Hepatocyte (in vitro differentiated cells): ENCODE results near the gene PRIMA1. TPM values are rescaled to one million over a fixed set of nuclear protein-coding genes. Genes with fewer than 3 reads are reported as not detected.

ENCODE experiments used
- DNase-seq: peaks from one replicate; pipeline ENCODE4 v3.0.0-alpha.2; 2016; ENCODE audit warnings: low spot score
- H2AFZ ChIP-seq: fragments of 200-600 bp; sonication (generic); 2 replicates; pipeline ENCODE4 v1.6.0; 2016; ENCODE audit warnings: antibody characterized with exemption, mild to moderate bottlenecking
- H3K27ac ChIP-seq: fragments of 200-600 bp; sonication (generic); 2 replicates; pipeline ENCODE4 v1.5.1; 2016; ENCODE audit warnings: mild to moderate bottlenecking
- H3K27me3 ChIP-seq: fragments of 200-600 bp; sonication (generic); 2 replicates; pipeline ENCODE4 v1.6.1; 2016
- H3K36me3 ChIP-seq: fragments of 200-600 bp; sonication (generic); replicated peaks from 2 replicates; pipeline ENCODE4 v1.5.1; 2016; ENCODE audit warnings: low read depth; ENCODE audit not compliant: insufficient read depth
- H3K4me1 ChIP-seq: fragments of 200-600 bp; sonication (generic); 2 replicates; pipeline ENCODE4 v1.5.1; 2016; ENCODE audit warnings: mild to moderate bottlenecking, moderate library complexity; ENCODE audit not compliant: insufficient read depth
- H3K4me2 ChIP-seq: fragments of 200-600 bp; sonication (generic); 2 replicates; pipeline ENCODE4 v1.6.0; 2016
- H3K4me3 ChIP-seq: fragments of 200-600 bp; sonication (generic); 2 replicates; pipeline ENCODE4 v1.5.1; 2016; ENCODE audit warnings: mild to moderate bottlenecking
- H3K79me2 ChIP-seq: fragments of 200-600 bp; sonication (generic); 2 replicates; pipeline ENCODE4 v1.6.0; 2017; ENCODE audit warnings: mild to moderate bottlenecking
- H3K9me2 ChIP-seq: fragments of 200-600 bp; sonication (generic); replicated peaks from 2 replicates; pipeline ENCODE4 v1.6.0; 2017; ENCODE audit warnings: mild to moderate bottlenecking; ENCODE audit not compliant: insufficient read depth
- H3K9me3 ChIP-seq: fragments of 200-600 bp; sonication (generic); 2 replicates; pipeline ENCODE4 v1.5.1; 2016; ENCODE audit warnings: low read depth, mild to moderate bottlenecking
- H4K20me1 ChIP-seq: fragments of 200-600 bp; sonication (generic); 2 replicates; pipeline ENCODE4 v1.6.0; 2016; ENCODE audit warnings: mild to moderate bottlenecking; ENCODE audit not compliant: insufficient read depth, poor library complexity, severe bottlenecking
- EZH2 ChIP-seq: fragments of 200-600 bp; sonication (generic); IDR thresholded peaks from 2 replicates; pipeline ENCODE4 v1.6.1; 2016; ENCODE audit warnings: antibody characterized with exemption, mild to moderate bottlenecking, borderline replicate concordance
- EZH2phosphoT487 ChIP-seq: fragments of 200-600 bp; sonication (generic); IDR thresholded peaks from one replicate; pipeline ENCODE4 v1.6.1; 2018; ENCODE audit warnings: antibody characterized with exemption, mild to moderate bottlenecking, low read depth, moderate library complexity; ENCODE audit not compliant: unreplicated experiment, severe bottlenecking
- WGBS: methylation state at CpG from one replicate; pipeline ENCODE4 v1.1.6; 2016; ENCODE audit warnings: low lambda C conversion rate; ENCODE audit errors: missing lambda C conversion rate; 5-methylcytosine and 5-hydroxymethylcytosine counted together
- polyA plus RNA-seq: library from polyadenylated mRNA; unstranded; fragments of >200 nt; fragmentation: Nextera tagmentation; extraction: Ambion mirVana; gene quantifications from 2 replicates; pipeline ENCODE4 v1.2.1, GENCODE V29; 2016
- total RNA-seq: library from RNA; depleted of rRNA; stranded (reverse); fragments of >200 nt; gene quantifications from 2 replicates; pipeline ENCODE4 v1.2.3, GENCODE V29; 2014
- TF ChIP-seq, protein P1 (sequence below): fragments of 200-600 bp; sonication (generic); IDR thresholded peaks from 2 replicates; pipeline ENCODE4 v1.5.1; 2016; ENCODE audit warnings: antibody characterized with exemption, mild to moderate bottlenecking; ENCODE audit not compliant: poor library complexity

Gene PRIMA1
- total and polyA plus RNA-seq, 2 experiments from 2014 or later, result 1.5 to 1.9 TPM

DNA sequence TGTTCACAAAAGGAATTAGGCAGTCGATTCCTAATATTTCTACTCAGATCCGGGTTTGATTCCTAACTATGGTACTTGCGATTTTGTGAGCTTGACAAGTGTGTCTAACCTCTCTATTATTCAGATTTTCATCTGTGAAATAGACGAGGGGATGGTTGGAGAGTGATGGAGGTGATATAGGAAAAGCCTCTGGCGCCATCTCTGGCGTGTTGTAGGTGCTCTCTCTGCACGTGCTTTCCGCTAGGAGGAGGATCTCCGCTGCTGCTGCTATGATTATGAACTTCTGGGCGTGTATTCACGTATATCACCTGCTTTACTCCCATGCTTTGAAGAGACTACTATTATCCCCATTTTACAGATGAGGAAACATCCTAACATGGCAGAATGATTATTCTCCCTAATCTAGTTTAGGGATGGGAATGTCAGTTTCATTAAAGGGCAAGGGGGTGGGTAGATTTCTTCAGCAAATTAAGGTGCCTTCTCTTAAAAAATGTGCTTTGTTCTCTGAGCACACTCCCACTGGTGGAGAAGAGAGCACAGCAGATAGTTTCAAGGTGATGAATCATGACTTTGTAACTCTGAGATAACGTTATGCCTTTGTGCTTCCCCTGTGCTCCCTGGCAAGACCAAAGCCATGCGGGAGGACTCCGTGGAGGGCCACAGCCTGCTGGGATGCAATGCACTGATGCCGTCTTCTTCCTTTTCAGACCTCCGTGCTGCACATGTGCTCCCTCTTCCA lies 97.1 kb downstream of the PRIMA1 start:
- Histone ChIP-seq H3K27me3 (peaks cover 29% of the 10 kb centered on the region), H3K9me2 (no peaks in the 10 kb centered on the region), H4K20me1 (no peaks in the 10 kb centered on the region), H3K27ac (no peak overlapping the region), H3K36me3 (no peaks in the 10 kb centered on the region), H3K4me2 (no peak overlapping the region), H3K9me3 (no peaks in the 10 kb centered on the region), H2AFZ (no peak overlapping the region), H3K79me2 (no peaks in the 10 kb centered on the region), H3K4me3 (no peak overlapping the region), H3K4me1 (no peaks in the 10 kb centered on the region)
- DNase-seq, result no peak
- TF ChIP-seq, protein P1, sequence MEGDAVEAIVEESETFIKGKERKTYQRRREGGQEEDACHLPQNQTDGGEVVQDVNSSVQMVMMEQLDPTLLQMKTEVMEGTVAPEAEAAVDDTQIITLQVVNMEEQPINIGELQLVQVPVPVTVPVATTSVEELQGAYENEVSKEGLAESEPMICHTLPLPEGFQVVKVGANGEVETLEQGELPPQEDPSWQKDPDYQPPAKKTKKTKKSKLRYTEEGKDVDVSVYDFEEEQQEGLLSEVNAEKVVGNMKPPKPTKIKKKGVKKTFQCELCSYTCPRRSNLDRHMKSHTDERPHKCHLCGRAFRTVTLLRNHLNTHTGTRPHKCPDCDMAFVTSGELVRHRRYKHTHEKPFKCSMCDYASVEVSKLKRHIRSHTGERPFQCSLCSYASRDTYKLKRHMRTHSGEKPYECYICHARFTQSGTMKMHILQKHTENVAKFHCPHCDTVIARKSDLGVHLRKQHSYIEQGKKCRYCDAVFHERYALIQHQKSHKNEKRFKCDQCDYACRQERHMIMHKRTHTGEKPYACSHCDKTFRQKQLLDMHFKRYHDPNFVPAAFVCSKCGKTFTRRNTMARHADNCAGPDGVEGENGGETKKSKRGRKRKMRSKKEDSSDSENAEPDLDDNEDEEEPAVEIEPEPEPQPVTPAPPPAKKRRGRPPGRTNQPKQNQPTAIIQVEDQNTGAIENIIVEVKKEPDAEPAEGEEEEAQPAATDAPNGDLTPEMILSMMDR, result no peak
- TF ChIP-seq EZH2 (no peak), EZH2phosphoT487 (no peak)
- 86% methylated on average over 16 of the region's 16 CpGs for WGBS

DNA sequence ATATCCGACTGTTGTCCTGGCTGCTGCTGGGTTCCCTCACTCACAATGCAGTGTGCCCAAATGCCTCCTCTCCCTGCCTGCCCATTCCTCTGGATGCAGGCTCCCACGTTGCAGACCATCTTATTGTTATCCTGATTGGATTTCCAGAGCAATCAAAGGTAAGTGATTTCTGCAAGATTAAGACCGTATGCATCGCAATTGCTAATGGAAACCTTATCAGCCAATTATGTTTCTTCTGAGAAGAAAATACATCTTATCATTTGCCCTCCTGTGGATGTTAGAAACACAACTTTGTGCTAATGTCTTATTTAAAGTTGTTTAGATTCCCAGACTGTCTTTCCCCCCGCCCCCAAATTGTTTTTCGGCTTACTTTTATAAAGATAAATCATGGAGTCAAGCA lies 98.1 kb downstream of the PRIMA1 start:
- WGBS, result 53% methylated on average over 6 of the region's 6 CpGs
- no peak overlapping the region for H3K27ac ChIP-seq
- no peaks in the 10 kb centered on the region for H3K4me1 ChIP-seq
- H2AFZ ChIP-seq, result no peak overlapping the region
- no peak overlapping the region for H3K4me3 ChIP-seq
- H3K27me3 ChIP-seq, result peaks cover 29% of the 10 kb centered on the region
- TF ChIP-seq, protein P1, result no peak
- no peak for TF ChIP-seq EZH2
- no peak for TF ChIP-seq EZH2phosphoT487
- H3K9me3 ChIP-seq, result no peaks in the 10 kb centered on the region
- no peaks in the 10 kb centered on the region for H3K9me2 ChIP-seq
- no peak for DNase-seq
- no peaks in the 10 kb centered on the region for H3K36me3 ChIP-seq
- no peak overlapping the region for H3K4me2 ChIP-seq
- H4K20me1 ChIP-seq, result no peaks in the 10 kb centered on the region
- no peaks in the 10 kb centered on the region for H3K79me2 ChIP-seq

DNA sequence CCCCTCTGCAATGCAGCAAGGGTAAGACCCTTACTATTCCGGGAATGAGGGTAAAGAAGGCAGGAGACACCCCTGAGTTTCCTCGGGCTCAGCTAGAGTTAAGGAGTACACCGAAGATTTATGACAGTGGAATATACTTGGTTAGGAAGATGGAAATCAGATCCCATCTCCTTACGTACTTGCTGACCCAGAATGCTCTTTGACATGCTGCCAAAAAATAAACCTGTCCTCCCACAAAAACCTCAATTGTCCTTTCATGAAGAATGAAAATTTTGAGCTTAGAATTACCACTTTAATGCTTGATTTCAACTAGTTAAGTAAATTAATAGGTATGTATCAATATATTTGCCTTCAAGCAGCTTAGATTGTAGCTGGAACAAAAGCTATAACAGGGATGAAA lies 99.5 kb downstream of the PRIMA1 start:
- Histone ChIP-seq H3K4me3 (no peak overlapping the region), H3K9me3 (no peaks in the 10 kb centered on the region), H4K20me1 (no peaks in the 10 kb centered on the region), H3K79me2 (no peaks in the 10 kb centered on the region), H3K9me2 (no peaks in the 10 kb centered on the region), H3K27me3 (peaks cover 29% of the 10 kb centered on the region), H3K36me3 (no peaks in the 10 kb centered on the region), H3K27ac (no peak overlapping the region), H2AFZ (no peak overlapping the region), H3K4me1 (no peaks in the 10 kb centered on the region), H3K4me2 (no peak overlapping the region)
- TF ChIP-seq EZH2 (no peak), EZH2phosphoT487 (no peak)
- TF ChIP-seq, protein P1, result no peak
- no peak for DNase-seq
- WGBS, result 50% methylated on average over 4 of the region's 4 CpGs
